NCI-H524 (cell line): ENCODE data around the gene ADAM19.

ENCODE experiments used
- DNase-seq, 2 experiments: peaks; one replicate each; lab custom pipeline; 2025; lab: John Stamatoyannopoulos, UW

Gene ADAM19

DNA sequence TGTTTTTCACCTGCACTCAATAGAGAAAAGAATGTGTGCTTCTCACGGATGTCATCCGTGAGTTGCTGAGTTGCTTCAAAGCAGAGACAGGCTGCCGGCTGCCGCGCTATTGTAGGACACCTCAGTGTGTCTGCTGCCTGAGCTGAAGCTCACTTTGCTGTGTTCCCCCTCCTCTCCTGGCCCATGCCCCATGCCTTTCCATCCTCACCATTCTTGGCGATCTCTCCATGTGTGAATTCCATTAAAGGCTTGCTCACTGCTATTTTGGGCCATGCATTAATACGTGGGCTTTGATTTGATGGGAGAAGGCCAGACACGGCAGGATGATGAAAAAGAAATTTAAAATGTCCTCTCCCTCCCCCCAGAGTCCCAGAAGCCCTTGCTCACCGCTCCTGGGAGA lies 14.5 kb downstream of the ADAM19 start:
- DNase-seq = no peak

DNA sequence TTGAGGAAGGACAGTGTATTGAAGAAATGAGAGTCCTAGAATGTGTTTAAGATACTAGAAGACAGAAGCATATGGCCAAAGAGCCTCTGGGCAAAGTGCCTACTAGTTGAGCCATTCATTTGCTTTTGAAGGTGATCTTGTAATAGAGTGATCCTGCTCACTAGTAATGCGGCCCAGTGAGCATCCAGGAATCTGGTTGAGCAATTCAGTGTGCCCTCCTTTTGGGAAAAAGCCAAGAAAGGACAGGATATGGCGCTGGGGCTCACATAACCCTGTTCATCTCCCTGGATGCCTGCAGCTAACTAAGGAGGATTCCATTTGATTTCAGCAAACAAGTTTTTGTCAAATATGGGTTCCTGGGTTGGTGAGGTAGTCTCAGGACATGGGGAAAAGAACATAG lies 16.3 kb downstream of the ADAM19 start:
- no peak for DNase-seq

DNA sequence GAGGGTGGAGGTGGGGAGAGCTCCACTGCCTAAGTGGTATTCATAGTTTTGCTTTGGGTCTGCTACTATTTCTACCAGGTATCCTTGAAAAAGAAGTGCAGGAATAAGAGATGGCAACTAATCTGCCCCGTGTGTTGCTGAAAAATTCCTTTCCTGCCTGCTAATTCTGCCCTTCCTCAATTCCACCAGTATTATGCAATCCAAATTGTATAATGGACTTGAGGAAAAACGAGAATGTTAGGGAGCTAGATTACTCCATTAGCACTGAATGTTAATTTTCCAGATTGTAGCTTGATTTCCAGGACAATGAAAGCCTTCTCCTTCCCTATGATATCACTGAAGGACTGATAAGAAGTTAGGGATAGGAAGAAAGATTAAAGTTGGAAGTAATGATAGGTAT lies 16.9 kb downstream of the ADAM19 start:
- no peak for DNase-seq

DNA sequence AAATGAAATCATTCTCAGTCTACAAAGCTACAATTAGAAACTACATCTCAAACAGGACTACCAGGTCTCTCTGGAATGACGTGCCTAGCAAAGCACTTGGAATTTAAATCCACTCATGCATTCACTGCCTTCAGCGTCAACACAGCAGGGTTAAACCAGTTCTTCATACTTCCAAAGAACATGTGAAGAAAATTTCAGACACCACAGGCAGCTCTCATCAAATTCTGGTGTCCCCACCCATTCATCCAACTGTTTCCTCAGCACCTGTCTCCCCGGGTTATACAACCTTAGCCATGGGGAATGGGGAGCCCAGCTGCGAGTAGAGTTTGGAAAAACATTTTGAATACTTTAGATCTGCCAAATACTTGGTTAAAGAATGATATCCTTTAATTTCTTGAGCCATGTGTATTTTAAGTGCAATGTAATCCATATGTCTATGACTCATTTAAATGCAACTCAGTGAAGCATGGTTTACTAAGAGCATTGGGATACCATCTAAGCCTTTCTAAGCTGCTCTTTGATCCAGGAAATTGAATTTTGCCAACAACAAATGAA lies 17.5 kb downstream of the ADAM19 start:
- DNase-seq = no peak

DNA sequence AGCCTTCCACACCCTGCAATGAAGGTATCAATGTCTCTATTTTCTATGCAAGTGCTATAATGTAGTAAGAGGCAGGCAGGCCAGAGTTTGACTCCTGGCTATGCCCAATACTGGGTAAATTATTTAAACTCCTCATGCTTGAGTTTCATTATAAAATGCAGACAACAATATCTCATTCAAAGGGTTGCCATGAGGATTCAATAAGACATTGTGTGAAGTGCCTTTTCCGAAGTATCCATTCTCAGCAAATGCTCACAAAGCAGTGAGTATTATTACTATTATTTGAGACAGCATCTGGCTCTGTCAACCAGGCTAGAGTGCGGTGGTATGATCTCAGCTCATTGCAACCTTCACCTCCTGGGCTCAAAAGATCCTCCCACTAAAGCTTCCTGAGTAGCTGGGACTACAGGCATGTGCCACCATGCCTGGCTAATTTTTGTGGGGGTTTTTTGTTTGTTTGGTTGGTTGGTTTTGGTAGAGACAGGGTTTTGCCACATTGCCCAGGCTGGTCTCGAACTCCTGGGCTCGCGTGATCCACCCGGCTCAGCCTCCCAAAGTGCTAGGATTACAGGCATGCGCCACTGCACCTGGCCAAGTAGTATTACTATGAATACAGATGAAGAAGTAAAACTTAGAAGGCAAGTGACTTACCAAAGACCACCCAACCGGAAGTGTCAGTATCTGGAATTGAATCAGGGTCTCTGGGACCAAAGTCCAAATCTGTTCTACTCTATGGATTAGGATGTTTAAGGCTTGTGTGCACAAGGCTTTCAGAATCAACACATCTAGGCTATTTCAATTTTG lies 18.8 kb downstream of the ADAM19 start:
- DNase-seq = no peak

DNA sequence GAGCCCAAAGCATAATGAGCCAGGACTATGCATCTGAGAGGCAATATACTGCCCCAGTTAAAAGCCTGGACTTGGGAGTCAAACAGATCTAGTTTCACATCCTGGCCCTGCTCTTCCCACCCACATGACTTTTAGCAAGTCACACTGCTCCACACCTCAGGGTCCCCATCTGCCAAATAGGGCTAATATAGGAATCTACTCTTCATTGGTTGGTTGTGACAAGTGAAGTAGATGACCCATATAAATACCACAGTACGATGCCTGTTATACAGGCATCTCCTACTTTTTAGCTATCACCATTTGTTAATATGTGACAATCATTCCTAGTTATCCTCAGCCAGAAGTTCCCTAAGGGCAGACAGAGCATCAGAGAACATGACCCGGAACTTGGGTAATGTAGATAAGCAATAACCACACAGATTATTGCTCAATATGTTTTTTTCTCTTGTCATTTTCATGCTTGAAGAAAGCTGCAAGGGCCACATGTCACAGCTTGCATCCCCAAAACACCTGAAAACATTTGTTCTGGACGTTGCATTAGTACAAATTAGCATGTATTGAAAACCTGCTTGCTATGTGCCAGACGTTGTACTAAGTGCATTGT lies 20.4 kb downstream of the ADAM19 start:
- no peak for DNase-seq

DNA sequence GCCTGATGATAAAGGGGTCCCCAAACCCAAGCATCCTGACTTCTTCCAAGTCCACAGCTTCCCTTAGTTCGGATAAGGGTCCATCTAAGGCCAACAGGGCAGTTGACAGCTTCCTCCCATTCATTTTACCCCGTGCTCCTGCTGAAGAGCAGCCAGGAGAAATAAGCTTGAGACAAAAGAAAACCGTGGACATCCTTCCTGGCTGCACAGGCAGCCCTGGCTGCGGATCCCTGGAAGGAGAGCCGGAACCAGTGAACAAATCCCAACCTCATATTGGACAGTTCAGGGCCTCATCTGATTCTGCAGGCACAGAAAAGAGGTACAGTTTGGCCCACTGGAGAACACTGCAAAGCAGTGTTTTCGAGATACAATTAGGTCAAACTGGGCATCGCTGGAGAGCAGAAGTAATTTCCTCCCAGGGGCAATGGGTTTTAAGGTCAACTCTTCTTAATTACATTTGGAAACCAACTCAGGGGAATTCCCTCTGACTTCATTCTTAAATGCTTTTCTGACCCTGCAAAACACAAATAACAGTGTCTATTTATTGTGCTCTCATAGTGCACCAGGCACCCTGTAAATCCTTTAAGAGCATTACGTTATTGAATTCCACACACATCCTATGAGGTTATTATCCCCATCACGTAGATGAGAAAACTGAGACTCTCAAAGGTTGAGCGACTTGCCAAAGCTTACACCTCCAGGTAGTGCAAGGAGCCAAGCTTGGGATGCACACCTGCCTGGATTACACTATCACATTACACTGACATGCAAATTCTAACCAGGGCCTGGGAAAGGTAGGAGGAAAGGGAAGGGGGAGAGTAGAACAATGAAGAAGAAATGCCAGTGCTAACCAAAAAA lies 21.2 kb downstream of the ADAM19 start:
- no peak for DNase-seq

DNA sequence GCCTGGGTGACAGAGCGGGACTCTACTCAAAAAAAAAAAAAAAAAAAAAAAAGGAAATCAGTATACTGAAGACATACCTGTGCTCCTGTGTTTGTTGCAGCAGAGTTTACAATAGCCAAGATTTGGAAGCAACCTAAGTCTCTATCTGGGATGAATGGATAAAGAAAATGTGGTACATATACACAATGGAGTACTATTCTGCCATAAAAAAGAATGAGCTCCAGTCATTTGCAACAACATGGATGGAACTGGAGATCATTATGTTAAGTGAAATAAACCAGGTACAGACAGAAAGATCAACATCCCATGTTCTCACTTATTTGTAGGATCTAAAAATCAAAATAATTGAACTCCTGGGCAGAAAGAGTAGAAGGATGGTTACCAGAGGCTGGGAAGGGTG lies 22.9 kb downstream of the ADAM19 start:
- no peak for DNase-seq

DNA sequence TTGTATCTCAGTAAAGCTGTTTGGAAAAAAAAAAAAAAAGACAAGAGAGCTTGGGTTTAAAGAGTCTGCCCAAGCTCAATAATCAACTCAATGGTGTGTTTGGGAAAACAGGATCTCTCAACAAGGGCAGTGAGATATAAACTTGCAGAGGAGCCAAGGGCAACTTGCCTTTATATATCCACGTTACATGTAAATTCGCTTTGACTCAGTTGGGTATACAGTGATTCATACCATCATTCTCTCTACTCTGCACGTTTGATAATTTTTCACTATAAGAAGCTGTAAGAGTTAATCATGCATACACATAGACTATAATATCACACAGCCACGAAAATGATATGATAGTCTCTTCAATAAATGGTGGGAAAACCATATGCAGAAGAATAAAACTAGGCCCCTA lies 24.9 kb downstream of the ADAM19 start:
- no peak for DNase-seq

DNA sequence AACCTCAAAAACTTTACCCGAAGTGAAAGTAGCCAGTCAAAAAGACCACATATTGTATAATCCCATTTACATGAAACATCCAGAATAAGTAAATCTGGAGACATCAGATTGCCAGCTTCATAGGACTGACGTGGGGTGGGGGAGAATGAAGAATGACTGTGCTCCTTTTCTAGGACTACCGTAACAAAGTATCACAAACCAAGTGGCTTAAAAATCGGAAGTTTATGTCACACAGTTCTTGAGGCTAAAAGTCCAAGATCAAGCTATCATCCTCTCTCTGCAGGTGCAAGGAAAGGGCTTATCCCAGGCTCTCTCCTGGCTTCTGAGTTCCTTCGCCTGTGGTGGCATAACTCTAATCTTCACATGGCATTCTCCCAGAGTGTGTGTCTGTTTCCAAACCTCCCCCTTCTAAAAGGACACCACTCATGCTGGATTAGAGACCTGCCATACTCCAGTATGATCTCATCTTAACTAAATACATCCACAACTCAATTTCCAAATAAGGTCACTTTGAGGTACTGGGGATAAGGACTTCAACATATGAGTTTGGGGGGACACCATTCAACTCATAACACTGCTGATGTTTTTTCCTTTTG lies 25.5 kb downstream of the ADAM19 start:
- no peak for DNase-seq

DNA sequence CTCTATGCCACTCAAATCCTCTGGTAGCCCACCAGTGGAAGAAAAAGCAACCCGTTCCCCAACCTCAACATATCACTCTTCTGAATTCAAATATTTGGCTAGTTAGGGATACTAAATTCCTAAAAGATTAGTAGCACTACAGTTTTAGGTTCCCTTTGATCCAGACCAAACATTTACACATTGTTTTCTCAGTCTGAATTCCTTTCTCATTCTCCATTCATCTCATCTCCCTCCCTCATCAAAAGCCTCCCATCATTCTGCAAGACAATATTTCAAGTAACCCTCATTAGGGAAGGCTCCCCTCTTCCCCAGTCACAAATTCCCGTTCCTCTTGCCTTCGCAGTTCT lies 26.3 kb downstream of the ADAM19 start:
- DNase-seq = no peak

DNA sequence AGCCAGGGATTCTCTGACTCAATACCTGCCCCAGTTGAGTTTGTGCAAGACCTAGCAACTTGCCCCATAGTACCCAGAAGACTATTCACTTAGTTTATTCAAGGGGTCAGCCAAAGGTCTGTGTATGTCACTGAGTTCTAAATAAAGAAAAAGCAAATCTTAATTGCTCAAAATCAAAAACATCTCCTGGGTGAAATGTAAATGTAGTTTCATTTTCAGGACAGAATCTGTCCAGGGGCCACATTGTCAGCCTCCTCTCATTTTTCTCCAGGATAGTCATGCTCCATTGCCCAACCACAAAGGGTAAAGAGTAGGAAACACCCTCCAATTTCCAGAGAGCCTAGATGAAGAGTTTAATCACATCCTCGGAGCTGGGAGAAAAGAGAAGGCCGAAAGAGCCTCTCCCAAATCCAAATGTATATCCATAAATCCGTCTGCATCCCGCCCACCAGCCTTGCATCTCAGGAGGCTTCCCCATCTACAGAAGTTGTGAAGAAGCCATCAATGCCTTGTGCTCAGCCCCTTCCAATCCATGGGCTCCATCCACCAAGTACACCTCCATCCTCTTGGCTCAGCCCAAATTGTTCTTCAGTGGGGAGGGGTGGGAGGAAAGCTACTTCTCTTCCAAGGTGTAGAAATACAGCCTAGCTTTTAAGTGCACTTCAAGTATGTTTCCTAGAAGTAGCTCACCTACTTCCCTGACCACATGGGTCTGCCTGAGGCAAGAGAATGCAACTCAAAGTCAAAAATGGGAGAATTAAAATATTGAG lies 26.9 kb downstream of the ADAM19 start:
- no peak for DNase-seq

DNA sequence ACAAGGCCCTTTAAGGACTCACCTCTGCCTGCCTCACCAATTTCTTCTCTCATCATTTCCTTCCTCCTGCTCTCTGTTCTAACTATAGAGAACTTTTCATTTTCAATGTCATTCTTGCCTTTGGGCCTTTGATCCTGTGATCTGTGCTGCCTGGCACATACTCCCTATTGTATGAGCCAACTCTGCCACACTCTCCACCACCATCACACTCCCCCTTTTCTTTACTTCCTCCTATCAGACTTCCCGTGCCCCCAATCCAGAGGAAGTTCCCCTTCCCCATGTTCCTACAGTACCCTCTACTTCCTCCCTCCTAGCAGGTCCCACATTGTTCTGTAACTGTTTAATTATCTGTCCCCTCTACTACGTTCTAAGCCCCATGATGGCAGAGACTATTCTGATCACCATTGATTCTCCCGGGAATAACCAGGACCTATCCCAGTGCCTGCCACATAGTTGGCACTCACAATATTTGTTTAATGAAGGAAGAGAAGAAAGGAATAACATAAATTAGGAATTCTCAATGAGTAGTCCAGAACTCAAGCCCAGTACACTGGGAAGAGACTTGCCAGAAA lies 27.5 kb downstream of the ADAM19 start:
- DNase-seq = no peak

DNA sequence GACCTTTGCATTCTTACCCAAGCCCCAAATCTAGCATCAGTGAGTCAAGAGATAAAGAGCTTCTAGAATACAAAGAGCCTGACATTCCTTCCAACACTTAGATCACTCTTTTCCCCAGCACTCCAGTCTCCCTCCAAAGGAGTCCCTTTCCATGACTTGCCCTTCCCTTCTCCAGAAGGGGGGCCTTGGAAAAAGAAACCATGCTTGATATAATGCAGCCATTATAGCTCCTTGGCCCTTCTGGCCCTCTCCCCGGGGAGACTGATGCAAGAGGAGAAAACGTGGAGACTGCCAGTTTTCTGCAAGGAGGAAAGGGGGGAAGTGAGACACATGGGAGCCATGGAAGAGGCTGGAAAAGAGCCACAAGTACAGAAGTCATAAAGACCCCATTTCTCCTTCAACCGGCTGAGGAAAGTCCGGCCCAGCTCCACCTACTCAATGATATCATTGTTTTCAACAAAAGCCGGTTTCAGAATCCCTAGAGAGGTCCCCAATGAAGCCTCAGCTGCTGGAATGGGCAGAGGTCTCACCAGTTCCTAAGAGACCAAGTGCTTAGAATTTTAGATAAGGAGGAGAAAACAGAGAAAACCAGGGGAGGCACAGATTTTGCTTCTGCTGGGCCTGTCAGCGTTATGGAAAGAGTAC lies 29.0 kb downstream of the ADAM19 start:
- no peak for DNase-seq

DNA sequence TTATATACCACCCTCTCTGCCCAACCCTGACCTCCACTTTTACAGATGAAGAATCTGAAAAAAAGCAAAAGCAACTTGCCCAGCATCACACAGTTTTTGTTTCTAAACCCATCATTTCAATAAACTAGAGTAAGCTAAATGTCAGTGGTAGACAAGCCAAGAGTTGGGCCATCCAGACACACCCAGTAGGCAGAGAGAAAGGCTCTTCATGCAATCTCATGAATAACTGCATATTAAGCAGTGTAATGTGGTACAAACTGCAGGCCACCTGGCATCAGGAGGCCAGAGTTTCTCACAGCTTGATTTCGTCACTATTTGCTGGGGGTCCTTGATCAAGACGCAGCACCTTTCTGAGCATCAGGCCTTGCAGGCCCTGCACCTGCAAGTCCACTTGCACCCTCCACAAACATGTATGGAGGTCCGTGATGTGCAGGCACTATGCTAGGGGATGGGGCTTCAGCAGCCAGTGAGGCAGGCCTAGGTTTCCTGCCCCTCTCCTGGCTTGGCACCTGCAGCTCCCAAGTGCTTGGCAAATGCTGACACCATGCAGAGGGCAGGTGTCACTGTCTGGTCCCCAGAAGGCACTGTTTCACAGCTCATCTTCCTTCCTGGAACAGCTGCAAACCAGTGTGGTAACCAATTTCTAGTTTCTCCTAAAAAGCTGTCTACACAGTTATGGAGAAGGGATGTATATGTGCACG lies 29.8 kb downstream of the ADAM19 start:
- no peak for DNase-seq

DNA sequence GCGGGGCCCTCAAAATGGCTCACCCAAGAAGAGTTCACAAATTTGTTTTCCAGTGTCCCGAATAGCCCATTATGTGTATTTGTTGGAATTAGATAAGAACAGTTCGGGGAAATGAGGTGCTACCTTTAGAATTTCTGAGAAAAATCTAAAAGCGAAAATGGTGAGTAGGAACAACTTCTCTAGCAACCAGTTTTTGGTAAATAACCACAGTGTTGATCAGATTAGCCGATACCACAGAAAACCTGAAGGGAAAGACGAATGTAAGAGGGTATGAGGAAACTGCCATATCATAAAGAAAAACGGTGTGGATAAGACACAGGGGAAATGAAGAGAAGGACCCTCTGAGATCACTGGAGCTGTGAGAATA lies 31.0 kb downstream of the ADAM19 start:
- DNase-seq = no peak

DNA sequence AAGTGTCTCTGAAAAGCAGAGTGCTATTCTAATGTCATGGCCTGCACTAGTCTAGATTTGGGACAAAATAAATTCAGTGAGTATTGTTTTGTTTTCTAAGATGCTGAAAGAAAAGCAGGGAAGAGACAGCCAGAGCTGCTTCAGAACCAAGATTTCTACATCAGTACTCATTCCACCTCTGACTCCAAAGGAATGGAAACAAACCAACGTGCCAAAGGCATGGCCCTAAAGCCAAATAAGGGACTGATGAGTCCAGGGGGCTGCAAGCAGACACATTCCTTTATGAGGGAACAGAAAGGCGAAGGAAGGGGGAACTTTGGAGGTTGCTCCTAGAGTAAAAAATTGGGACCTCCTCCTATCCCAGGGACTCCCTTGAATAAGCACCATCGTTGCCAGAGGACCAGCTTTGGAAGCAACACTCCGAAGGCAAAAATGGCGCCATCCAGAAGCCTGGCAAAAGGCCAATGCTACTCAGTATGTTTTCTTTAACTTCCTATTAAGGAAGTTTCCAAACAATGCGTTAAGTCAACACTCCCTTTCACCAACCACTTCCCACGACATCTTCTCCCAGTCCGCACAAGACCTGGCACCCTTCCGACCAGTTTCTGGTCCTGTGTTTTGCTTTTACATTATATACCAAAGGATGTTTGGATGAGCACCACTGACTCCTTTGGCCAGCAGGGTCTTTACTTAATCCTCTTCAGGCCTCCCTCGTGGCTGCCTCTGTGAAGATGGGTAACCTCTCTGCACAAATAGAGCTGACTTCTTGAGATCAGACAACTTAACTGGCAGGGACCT lies 31.6 kb downstream of the ADAM19 start:
- DNase-seq = no peak

DNA sequence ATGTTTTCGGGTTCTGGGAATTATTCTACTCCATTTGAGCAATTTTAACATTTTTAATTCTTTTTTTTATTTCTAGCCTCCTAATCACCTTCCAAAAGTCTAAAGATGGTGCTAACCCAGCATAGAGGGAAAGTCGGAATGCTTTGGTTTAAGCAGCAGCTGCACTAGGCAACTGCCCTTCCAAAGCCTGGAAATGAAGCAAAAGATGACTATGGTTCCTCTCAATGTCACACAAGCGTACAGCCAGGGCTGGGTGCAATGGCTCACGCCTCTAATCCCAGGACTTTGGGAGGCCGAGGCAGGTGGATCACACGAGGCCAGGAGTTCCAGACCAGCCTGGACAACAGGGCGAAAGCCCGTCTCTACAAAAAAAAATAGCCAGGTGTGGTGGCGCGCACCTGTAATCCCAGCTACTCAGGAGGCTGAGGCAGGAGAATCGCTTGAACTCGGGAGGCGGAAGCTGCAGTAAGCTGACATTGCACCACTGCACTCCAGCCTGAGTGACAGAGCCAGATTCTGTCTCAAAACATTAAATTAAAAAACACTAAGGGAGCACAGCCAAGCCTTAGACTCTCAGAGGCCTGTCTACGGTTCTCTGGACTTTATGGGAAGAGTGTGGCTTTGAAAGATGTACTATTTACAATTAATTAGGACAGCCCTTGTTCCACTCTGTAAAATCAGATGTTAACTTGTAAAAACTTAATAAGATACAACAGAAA lies 33.1 kb downstream of the ADAM19 start:
- no peak for DNase-seq
